HG03558 (cell line): ENCODE data around the gene FAM53C.

Experiments
- ATAC-seq: cut with Tn5 transposase; IDR thresholded peaks from one replicate; pipeline ENCODE4 v1.9.1; 2021; ENCODE audit warnings: moderate number of reproducible peaks; ENCODE audit not compliant: unreplicated experiment; ENCODE audit errors: extremely low read depth

Gene FAM53C

DNA sequence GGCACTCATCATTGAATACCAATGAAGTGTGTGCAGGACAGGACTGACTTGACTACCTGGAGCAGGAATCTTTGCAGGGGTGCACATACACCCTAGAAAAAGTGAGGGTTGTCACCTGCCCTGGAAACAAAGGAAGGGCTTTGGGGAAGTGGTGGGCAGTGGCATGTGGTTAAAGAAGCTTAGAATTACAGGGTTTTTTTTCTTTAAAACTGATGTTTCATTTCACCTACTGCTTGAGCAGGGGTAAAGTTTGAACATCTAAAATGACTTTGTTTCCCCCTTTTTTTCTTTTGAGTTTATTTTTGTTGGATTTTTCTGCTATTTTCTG lies 12.5 kb downstream of the FAM53C start:
- ATAC-seq: no peak

DNA sequence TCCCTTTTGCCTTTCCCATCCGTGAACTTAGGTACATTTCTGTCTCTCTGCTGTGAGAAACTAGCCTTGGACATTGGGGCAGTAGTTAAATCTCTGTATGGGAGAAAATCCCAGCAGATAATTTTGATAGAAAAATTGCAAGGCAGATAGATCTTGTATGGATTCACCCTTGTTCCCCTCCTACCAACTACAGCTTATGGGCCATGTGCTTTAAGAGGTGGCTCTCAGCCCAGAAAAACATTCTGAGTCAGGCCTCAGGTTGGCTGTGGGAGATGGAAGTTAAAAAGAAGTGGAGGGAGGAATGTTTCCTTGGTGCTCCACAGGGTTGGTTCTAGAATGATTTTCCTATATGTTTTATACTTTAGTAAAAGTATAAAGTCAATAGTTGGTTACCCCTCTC lies 13.0 kb downstream of the FAM53C start:
- no peak for ATAC-seq

DNA sequence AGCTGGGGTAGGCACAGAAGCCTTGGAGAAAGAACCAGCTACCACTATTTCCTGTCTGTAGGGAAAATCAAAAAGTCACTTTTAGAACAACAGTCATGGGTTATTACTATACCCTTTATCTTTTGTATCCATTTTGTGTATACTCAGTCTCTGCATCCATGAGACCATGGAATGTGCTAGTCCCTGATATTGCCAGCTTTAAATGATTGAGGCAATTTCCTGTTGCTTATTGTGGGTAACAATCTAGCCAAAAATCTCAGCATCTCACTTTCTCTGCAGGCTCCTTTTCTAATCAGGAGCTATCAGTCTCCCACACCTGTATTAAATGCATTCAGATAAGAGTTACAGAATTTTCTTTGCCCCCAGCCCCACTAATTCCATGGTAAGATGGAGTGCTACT lies 13.5 kb downstream of the FAM53C start:
- no peak for ATAC-seq

DNA sequence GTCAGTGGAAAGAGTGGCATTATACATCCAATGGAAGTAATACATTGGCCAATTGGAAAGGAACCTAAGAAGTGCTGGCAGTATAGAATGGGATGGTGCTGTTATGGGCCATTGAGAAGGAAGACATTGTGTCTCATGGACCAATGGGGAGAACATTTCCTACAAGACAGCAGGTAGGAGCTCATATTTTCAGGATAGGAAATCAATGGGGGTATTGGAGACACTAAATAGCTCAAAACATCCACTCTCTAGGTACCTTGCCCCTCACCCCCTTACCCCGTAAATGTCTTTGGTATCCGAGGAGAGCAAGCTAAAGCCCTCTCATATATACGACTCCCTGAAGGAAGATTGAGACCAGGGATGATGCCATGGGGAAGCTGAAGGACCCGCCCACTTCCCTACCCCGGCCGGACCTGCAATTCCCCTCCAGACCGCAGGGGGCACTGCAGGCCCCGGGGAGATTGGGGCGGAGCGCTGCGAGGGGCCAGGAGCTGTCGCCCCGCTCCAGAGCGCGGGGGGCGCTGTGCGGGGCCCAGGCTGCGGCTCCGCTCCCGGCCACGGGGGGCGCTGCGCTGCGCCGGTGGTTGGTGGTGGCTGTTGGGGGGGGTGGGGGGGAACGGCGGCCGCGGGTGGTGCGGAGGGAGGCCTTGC lies 14.1 kb downstream of the FAM53C start, which contains the start of gene KDM3B:
TSS of gene KDM3B (plus strand) at position 615 of the 651 bp plus-strand sequence. CDS start 111 bp downstream, outside the sequence.
- ATAC-seq: peak; percentile 35

DNA sequence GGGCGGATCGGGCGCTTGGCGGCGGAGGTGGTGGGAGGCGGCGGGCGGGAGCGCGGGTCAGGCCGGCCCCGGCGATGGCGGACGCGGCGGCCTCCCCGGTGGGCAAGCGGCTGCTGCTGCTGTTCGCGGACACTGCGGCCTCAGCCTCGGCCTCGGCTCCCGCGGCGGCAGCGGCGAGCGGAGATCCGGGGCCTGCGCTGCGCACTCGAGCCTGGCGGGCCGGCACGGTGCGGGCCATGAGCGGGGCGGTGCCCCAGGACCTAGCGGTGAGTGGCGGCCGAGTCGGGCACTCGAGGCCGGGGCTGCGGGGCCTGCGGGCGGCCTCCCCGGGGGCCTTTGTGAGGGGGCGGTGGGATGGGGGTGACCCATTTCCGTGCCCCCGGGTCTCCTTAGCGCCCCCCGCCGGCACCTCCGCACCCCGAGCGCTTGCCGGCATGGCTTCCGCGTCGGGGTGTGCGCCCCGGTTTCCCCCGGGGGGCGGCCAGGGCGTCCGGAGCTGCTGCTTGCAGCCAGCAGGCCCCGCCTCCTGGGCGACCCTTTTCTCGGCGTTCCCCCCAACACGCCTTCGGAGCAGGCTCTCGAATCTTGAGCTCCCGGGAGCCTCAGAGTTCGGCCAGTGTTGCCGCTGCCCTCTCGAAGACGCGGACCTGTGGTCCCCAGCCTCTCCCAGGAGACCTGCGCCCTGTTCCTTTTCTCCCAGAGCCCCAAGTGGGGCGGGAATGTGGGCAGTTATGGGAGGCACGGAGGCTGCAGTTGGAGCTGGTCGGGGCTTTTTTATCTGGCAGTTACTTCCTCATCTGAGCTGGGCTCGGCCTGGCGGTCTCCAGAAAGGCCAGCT lies 14.9 kb downstream of the FAM53C start:
- peak; percentile 13 for ATAC-seq

DNA sequence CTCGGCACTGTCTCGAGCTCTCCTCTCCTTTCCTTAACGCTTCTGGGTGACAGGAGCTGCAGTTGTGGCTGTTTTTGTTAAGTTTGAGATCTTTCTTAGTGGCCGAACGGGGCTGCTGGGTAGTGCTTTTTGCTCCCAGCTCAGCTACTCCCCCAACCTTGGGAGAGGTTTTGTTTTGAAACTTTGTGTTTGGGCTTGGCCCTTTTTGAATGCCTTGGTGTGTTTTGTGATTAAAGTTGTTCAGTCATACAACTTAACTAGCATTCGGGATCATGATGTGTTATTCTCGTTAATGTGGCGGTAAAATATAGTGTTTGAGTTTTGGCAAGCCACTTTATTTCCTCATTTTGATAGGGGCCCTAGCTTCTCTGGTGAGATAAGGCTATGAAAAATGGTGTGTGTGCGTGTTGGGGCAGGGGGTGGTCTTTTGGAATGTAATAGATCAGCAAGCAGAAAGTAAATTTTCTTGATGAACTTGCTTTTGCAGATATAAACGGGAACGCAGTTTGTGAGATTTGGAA lies 15.6 kb downstream of the FAM53C start:
- no peak for ATAC-seq

DNA sequence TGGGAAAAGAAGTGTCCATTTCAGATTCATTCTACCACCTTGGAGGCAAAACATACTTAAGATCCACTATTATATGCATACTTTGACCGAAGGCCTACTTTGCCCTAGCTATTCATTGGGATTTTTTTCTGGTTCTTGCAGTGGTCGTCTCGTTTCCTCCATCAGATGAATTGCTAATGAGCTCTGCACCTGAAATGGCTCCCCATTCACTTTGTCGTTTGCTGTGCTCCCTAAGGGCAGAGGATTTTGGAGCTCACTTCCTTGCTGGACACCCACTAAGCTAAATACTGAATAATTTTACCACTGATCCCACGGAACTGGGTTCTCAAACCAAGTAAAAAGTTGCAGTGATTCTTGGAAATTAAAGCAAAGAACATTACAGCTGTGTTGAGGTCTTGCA lies 16.3 kb downstream of the FAM53C start:
- ATAC-seq: no peak

DNA sequence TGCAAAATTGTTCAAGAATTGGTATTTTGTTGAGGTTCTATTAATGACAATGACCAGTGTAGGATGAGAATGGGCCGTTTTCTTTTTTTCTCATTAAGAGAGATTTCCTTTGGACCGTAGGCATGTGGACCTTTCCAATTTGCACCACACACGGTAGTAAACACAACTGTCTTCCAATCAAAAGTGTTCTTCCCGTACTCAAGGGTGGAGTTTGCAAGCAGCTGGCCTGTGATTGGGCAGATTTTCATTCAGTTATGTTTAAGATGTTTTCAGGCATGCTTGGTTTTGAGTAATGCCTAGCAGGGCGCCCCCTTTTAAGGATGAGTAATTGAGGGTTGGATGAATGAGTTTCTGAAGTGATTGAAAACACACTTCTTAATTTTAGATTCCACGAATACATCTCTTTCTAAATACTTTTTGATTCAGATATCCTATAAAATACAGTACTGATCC lies 16.9 kb downstream of the FAM53C start:
- no peak for ATAC-seq

DNA sequence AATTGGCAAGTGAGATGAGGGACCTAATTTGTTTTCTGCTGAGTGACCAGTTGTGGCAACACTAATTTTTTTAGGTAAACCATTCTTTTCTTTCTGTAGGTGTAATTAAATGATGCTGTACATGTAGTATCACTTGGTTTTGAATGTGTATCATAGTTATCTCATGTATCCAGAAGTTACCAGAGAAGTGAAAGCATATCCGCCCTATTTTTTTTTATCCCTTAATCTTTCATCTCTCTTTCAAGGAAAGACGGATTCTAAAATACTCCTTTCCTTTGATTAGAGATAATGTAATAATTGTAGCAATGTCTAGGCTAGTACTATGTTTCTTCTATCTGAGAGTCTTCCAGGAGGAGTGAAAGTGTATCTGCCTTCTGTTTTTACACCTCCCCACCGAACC lies 21.6 kb downstream of the FAM53C start:
- no peak for ATAC-seq

DNA sequence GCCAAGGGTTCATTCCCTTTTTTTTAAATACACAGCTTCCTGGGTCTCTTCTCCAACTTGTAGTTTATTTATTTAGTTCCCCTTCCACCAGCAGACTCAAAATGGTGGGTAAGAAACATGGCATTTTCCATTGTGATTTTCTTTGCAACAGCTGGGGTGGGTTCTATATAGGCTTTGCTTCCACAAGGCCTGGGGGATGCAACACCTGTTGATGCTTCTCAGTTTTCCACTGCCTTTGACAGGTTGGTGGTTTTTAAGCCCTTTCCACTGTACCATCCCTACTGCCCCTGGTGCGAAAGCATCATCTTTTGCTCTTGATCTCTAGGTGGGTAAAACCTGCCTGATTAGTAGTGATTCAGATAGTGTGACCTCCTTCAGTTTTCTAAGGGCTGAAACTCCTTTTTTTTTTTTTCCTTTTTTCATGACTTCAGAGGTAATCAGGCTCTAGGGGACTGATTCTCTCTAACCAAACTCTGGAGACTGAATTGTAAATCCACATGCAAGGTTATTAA lies 22.9 kb downstream of the FAM53C start:
- no peak for ATAC-seq

DNA sequence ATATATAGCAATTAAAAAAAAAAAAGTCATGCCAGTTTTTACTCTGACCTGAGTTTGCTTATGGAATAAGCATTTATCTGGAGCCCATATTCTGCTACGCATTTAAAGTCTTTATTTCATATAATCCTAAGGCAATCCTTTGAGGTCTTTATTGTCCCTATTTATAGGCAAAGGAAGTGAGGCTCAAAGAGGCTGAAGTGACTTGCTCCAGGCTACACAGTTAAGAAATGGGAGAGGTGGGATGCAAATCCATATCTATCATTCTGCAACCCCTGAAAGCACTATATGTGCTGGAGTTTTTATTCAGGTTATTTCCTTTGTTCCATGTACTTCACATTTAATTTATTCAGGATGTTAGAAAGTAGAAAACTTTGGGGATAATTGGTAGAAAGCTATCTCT lies 26.5 kb downstream of the FAM53C start:
- no peak for ATAC-seq

DNA sequence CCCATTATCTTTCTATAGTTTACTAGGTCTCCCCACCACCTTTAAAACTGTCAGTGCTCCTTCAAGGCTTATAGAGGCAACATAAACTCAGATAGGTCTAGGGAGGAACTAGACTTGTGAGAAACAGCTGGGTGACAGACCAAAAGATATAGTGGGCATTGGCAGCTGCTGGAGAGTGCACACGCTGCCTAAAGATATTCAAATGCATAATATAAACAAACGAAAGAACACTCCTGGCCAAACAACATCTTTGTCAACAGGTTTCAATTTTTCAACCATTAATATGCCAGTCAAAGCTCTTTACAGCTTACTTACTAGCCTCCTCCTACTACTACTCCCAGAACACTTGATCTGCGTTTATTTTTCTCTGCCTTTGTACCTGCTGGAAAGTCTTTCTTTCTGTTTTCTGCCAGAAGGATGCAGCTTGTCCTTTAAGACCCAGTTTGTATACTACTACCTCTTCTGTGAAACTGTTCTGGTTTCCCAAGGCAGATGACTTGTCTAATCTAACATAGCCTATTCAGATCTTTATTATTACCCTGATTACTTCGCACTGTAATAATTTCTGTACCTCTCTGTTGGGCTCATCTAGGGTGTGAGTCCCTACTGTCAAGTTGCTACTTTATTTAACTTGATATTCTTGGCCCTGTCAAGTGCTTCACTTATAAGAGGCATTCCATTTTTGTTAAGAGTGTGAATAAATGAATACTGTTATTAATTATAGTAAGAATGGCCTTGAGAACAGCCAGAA lies 28.7 kb downstream of the FAM53C start:
- no peak for ATAC-seq

DNA sequence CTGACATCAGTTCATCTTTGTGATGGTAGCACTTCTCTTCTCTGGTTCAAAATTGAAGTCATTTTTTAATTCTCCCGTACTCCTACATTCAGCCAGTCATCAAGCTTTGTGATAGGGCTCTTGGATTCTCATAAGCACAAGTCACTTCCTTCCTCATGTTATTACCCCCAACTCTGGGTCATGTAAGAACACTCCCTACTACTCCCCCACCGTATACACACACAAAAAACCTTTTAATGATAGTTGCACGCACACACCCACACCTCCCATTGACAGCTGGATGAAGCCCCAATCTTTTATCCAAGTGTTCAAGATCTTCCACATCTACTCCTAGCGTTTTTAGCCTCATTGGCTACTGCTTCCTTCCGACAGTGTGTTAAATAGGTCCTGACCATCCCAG lies 31.2 kb downstream of the FAM53C start:
- ATAC-seq: no peak

DNA sequence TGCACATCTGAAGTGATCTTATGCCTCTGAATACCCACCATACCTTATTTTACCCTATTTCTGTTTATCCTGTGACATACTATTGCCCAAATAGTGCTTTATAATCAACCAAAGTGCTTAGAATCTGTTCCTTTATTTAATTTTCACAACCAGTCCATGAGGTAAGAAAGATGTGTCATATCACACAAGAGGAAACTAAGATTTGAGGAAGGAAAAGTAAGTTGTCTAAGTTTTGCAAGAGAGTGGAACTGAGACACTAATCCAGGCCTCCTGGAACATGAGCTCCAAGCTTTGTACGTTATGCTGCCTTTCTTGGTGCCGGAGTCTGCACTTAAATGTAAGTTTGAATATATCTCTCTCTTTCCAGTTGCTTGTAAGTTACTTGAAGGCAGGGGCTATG lies 31.6 kb downstream of the FAM53C start:
- ATAC-seq: no peak

DNA sequence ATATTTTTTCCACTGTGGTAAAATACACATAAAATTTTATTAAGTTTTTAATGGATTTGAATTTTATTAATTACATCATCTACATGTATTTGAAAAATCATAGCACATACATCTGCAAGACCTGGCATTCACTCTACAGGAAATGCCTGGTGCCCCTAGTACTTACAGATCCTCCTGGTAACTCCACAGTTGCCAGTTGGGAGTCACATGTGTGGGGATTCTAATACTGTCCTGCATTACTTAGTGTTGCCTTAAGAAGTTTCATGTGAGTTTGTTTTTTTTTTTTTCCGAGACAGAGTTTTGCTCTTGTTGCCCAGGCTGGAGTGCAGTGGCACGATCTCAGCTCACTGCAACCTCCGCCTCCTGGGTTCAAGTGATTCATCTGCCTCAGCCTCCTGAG lies 32.5 kb downstream of the FAM53C start:
- no peak for ATAC-seq

DNA sequence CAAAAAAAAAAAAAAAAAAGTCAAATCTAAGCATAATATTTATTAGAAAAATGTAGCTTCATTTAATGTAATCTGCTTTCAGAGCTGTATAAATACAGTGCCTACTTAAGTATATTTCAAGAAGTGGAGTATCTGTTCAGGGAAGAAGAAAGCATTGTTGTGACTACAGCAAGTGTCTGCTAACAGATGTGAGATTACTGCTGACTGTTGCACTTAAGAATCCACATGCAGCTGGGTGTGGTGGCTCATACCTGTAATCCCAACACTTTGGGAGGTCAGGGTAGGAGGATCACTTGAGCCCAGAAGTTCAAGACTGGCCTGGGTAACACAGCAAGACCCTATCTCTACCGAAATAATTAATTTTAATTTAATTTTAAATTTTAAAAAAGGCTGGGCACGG lies 33.4 kb downstream of the FAM53C start:
- no peak for ATAC-seq

DNA sequence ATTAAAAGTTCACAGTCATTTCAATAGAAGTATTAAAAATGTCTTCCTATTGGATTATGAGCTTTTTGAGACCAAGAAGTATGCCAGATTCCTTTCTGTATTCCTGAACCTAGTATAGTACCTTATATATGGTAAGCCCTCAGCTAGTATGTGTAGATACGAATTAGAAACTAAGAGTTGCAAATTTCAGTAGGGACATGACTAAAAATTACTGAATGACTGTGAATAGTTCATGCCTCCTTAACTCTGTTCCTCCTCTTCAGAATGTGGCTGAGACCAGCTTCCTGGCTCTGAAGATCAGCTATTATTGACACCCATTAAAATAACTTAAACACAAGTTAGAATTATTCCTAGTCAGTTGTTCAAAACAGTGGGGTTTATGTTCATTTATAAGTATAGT lies 34.2 kb downstream of the FAM53C start:
- no peak for ATAC-seq

DNA sequence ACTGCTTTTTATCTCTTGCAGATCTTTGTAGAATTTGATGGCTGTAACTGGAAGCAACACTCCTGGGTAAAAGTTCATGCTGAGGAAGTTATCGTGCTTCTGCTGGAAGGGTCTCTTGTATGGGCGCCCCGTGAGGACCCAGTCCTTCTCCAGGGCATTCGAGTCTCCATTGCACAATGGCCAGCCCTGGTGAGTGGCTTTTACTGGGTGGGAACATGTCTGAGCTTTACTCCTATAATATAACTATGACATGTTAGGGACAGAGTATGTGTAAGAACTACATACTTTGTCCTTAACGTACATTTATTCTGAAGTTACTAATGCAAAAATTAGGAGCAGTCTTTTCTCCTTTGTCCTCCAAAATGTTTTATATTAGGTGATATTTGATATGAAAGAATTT lies 34.6 kb downstream of the FAM53C start:
- ATAC-seq: no peak

DNA sequence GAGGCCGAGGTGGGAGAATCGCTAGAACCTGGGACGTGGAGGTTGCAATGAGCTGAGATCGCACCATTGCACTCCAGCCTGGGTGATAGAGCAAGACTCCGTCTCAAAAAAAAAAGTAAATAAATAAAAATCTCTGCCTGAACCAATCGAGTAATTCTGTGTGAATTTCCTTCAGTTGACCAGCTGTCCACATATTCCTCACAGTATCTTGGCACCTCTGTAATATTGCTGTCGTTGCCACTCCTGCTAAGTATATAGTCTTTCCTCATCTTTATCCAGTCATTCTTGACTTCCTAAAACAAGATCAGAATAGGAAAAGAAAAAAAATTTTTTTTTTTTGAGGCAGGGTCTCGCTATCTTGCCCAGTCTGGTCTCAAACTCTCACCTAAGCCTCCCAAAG lies 44.3 kb downstream of the FAM53C start:
- no peak for ATAC-seq

DNA sequence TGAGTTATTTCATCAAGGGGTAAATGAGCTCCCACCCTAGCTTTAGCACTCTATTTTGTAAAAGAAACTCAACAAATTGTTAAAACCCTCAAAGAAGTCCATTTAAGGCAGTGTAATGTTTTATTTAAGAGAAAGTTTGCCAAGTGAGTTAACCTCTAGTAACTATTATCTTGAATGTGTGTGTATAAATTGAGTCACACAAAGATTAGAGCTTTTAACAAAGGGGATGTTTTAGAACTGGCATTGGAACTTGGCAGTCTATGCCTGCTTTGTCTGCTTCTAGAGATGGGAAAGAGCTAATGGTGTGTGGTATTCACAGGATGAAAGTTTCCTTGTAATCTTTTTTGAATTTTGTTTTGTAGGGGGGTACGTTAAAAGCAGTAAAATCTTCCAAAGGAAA lies 47.6 kb downstream of the FAM53C start:
- no peak for ATAC-seq

DNA sequence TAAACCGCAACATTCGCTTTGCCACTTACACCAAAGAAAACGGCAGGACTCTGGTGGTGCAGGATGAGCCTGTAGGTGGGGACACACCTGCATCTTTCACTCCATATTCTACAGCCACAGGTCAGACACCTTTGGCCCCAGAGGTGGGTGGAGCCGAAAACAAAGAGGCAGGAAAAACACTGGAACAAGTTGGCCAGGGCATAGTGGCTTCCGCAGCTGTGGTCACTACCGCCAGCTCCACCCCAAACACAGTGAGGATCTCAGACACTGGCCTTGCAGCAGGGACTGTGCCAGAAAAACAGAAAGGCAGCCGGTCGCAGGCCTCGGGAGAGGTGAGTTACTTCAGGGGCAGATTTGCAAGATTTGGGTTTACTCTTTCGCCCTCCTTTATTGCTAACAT lies 48.2 kb downstream of the FAM53C start:
- no peak for ATAC-seq
